GM21381 (cell line): Measurements from ENCODE around the gene TMEM184B.
"Not testable (repeated sequence)": the region's sequence is repeated elsewhere in the genome, so short reads cannot be mapped to it uniquely, and the experiment has no call there.

Source experiments
- ATAC-seq: cut with Tn5 transposase; IDR thresholded peaks from one replicate; pipeline ENCODE4 v1.9.1; 2021; ENCODE audit warnings: mild to moderate bottlenecking, moderate library complexity; ENCODE audit not compliant: unreplicated experiment

The TMEM184B gene

GRCh38 chr22:38186429-38186828, 86.4 kb downstream of the TMEM184B start:
- no peak for ATAC-seq

GRCh38 chr22:38184788-38185187, 88.0 kb downstream of the TMEM184B start:
- ATAC-seq: no peak

- peak; percentile 81 for ATAC-seq
These were observed 91.2 kb downstream of the TMEM184B start, which contains the start of gene PLA2G6 for GRCh38 chr22:38181453-38182200. TSS of gene PLA2G6 (minus strand) at chr22:38181830. CDS start at chr22:38169426, 12,404 bp downstream.

- ATAC-seq: peak; percentile 34
These were observed 91.9 kb downstream of the TMEM184B start for GRCh38 chr22:38180841-38181452.

DNA sequence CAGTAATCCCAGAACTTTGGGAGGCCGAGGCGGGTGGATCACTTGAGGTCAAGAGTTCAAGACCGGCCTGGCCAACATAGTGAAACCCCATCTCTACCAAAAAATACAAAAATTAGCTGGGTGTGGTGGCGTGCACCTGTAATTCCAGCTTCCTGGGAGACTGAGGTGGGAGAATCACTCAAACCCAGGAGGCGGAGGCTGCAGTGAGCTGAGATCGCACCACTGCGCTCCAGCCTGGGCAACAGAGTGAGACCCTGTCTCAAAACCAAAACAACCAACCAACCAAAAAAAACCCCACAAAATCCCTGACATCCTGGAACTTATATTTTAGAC, 94.2 kb downstream of the TMEM184B start:
- ATAC-seq: not testable (repeated sequence)

DNA sequence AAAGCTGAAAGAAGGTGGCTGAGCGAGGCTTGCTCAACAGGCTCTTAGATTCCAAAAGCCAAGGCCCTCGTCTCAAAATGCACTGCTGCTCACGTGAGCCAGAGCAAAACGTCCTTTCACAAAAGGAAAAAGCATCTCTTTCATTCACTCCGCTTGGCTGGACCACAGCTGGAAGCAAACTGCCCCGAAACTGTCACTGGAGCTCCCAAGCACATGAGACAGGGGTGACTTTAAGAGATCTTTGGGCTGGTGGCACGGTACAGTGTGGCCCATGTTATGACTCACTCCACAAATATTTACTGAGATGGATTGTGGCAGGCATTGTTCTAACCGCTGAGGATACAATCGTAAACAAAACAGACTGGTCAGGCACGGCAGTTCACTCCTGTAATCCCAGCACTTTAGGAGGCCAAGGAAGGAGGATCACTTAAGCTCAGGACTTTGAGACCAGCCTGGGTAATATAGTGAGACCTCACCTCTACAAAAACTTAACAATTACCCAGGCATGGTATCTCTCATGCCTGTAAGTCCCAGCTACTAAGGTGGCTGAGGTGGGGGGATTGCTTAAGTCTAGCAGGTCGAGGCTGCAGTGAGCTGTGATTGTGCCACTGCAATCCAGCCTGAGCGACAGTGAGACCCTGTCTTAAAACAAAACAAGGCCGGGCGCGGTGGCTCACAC, 94.7 kb downstream of the TMEM184B start:
- no peak for ATAC-seq

GRCh38 chr22:38177571-38177925, 95.3 kb downstream of the TMEM184B start:
- ATAC-seq: not testable (repeated sequence)

GRCh38 chr22:38177044-38177443, 95.8 kb downstream of the TMEM184B start:
- ATAC-seq: no peak

DNA sequence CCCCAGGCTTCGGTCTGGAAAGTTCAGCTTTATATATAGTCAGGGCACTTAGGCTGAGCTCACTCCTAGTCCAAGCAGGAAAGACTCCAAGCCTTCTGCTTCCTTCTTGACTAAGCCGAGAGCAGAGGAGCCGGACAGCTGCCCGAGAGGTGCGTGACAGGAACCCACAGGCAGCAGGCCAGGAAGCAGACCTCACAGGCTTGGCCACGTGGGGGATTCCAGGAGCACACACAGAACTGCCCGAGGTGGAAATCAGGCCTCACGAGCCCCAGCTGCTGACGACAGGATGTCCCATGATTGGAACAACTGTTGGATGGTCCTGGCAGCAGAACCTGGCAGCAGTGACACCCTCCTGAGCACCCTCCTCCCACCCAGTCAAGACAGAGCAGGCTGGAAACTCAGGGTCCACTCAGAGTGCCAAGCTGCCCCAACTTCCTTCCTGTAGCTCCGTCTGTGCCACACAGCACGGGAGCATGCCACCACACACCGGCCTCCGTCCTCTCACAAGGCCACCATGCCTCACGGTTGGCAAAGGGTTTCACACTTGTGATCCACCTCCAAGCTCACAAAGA, 96.6 kb downstream of the TMEM184B start:
- ATAC-seq: no peak

- no peak for ATAC-seq
These were observed 97.3 kb downstream of the TMEM184B start for GRCh38 chr22:38175206-38176118.

DNA sequence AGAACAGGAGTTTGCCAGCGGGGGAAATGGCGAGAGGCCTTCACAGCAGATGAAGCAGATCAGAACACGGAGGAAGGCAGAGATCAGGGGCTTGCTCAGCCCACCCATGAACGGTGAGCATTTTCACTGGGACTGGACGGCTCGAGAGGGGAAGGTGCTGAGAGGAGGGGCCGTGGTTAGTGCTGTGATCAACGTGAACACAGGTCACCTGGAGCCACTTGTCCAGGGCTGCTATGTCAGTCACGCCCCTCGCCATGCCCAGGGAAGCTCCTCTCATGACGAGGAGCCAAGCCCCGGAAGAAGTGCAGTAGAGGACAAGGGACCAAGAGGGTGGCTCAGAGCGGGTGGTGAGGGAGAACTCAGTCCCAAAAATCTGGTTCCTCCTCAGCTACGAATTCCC, 98.2 kb downstream of the TMEM184B start:
- ATAC-seq: no peak

DNA sequence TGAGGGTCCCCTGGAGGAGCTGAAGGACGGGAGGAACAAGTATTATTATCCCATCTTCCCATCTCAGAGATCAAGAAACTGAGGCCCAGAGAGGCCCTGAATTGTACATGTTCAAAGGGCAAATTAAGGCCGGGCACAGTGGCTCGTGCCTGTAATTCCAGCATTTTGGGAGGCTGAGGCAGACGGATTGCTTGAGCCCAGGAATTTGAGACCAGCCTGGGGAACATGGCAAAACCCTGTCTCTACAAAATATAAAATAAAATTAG, 99.2 kb downstream of the TMEM184B start:
- no peak for ATAC-seq

DNA sequence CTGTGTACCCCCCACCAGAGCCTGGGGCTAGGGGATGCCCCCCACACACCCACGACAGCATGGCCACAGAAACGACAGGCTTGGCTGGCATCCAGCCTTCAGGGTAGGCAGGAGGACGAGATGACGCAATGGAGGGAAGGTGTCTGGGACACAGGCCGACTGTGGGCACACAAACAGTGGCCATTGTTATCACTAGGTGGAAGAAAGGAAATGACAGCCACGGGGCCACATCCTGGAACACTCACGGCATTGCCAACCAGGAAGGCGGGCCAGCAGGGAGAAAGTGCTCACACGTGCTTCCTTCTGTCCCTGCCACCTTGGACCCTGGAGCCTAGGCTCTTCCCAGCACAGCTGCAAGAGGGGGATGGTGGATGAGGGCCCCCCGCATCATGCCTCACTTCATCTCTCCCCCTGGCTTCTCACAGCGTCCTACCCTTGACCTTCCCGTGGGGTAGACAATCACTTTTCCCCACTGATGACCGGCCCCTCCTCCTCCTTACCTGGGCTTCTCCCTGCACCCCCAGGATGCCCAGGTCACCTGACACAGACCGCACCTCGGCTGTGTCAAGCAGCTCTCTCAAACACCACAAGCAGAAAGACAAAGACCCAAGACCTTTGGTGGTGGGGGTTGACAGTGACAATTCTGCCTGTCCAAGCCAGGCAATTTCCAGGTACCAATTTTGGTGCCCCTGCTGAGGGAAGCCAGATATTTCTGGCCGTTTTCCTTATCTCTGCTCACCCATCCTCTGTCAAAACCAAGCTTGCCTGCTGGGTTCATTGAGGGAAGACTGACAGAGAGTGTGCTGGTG, 99.8 kb downstream of the TMEM184B start:
- no peak for ATAC-seq

DNA sequence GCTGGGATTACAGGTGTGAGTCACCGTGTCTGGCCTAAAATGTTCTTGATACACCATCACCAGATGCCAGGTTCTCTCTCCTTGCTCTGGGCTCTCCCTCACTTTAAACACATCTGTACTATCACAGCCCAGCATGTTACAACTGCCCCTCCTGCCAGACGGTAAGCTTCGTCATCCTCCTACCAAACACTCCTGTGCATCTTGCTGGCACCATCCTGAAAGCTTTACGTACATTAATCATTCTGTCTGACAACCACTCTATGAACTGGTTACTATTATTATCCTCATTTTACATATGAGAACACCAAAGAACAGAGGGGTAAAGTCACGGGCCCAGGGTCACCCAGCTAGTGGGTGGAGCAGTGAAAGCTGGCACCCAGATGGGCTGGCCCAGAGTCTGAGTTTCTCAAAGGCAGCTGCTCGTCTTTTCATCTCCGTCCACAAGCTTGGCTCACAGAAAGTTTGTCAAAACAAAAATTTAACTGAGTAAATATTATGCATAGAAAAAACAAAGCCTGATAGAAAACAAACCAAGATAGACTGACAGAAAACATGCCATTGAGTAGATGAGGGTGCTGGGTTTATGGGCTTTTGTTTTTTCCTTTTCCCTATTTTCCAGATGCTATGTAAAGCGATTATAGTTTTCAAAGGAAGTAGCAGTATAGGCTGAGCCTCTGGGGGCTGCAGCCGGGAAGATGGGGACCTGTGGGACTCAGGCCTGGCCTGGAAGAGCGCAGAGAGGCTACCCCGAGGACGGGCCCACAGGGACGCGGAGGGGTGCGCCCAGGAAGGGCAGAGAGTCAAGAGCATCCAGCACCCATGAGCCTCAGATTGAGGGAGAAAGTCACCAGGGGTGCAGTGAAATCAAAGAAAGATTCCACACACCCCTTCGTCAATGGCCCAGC, 100.6 kb downstream of the TMEM184B start:
- ATAC-seq: no peak

DNA sequence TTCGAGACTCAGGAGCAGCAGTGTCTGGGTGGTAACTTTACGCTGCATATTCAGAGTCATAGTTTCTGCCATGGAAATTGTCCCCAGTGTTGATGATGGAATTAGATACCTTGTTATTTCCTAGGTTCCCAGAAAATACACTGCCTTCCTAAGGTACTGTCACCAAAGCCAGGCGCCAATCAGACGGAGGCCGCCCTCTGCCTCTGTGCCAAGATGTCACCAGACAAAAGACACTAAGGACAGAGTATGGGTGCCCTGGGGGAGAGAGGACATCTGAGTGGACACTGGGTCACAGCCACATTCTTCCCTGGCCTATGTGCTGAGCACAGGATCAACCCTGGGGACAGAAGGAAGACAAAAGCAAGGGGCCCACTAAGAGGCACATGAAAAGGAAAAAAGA, 102.3 kb downstream of the TMEM184B start:
- no peak for ATAC-seq
